Sigmoid colon (tissue), 3 donors: Measurements from ENCODE around the gene ZNF583.

ENCODE experiments used
- CTCF ChIP-seq, 4 experiments: fragments of 450-650 bp in 3 of 4; fragments of 200-600 bp in 1 of 4; IDR thresholded peaks; one replicate each; pipeline ENCODE4 v1.5.1; 2016 to 2019; ENCODE audit warnings: antibody characterized with exemption in 4 of 4, mild to moderate bottlenecking in 3 of 4, moderate library complexity in 2 of 4
- POLR2A ChIP-seq, 2 donors: fragments of 450-650 bp; IDR thresholded peaks; one replicate each; pipeline ENCODE4 v1.6.1; 2016; ENCODE audit warnings: antibody characterized with exemption in 2 of 2, mild to moderate bottlenecking in 2 of 2, moderate library complexity in 2 of 2

GRCh38 chr19:56423985-56424353 is 19.8 kb downstream of the ZNF583 start:
- no peak for TF ChIP-seq POLR2A (IDR thresholded peaks at IDR 0.05)
- no peak for TF ChIP-seq CTCF (IDR thresholded peaks at IDR 0.05)
